GM12875 (cell line): ENCODE measurements around the gene EHBP1.
"Not testable (repeated sequence)": the region's sequence is repeated elsewhere in the genome, so short reads cannot be mapped to it uniquely, and the experiment has no call there.

Experiments used
- H3K4me3 ChIP-seq: one replicate; pipeline ENCODE4 v1.5.1; 2011; ENCODE audit warnings: low read depth, low read length, control low read depth
- CTCF ChIP-seq: IDR thresholded peaks from 2 replicates; pipeline ENCODE4 v1.5.1; 2011; ENCODE audit warnings: low read depth, mild to moderate bottlenecking, control low read depth, inconsistent platforms, low read length, moderate library complexity, borderline replicate concordance; ENCODE audit not compliant: insufficient read depth

The EHBP1 gene

GRCh38 chr2:63007813-63008458, 302.4 kb downstream of the EHBP1 start:
- no peak overlapping the region for H3K4me3 ChIP-seq

GRCh38 chr2:63008838-63009237, 303.3 kb downstream of the EHBP1 start:
- no peak overlapping the region for H3K4me3 ChIP-seq
- no peak for TF ChIP-seq CTCF

More at GRCh38 chr2:63007813-63008458, 302.4 kb downstream of the EHBP1 start:
- TF ChIP-seq CTCF = no peak

- no peak overlapping the region for H3K4me3 ChIP-seq
- no peak for TF ChIP-seq CTCF
Observed at GRCh38 chr2:63009490-63009889, 304.0 kb downstream of the EHBP1 start.

- TF ChIP-seq CTCF = no peak
- no peak overlapping the region for H3K4me3 ChIP-seq
Observed at GRCh38 chr2:63012541-63012940, 307.0 kb downstream of the EHBP1 start.

GRCh38 chr2:63013438-63013837, 307.9 kb downstream of the EHBP1 start:
- no peak overlapping the region for H3K4me3 ChIP-seq
- no peak for TF ChIP-seq CTCF

GRCh38 chr2:63015389-63015788, 309.9 kb downstream of the EHBP1 start:
- no peak for TF ChIP-seq CTCF
- no peak overlapping the region for H3K4me3 ChIP-seq

GRCh38 chr2:63018439-63018838, 312.9 kb downstream of the EHBP1 start:
- no peak overlapping the region for H3K4me3 ChIP-seq

GRCh38 chr2:63019686-63020085, 314.2 kb downstream of the EHBP1 start:
- not testable (repeated sequence) for H3K4me3 ChIP-seq

More at GRCh38 chr2:63018439-63018838, 312.9 kb downstream of the EHBP1 start:
- no peak for TF ChIP-seq CTCF
